ENCODE results near the gene TRAK2. TPM values are rescaled to one million over a fixed set of nuclear protein-coding genes. Genes with fewer than 3 reads are reported as not detected.
A peak's percentile ranks its signal among the peaks of the same experiment; 100 is the strongest.

TRAK2 gene
- total and polyA plus RNA-seq, 2 donors (not counting 1 experiment from before 2014, with no cell fraction given), result 73.2 to 81.1 TPM

- Histone ChIP-seq H3K4me1 (ENCODE audit: control insufficient read depth, extremely low read depth, insufficient read depth, low read length) (no peaks in the 10 kb centered on the region), H2AFZ (ENCODE audit: low read length) (peak overlapping the region; percentile 93), H3K4me3 (replicated peaks in 1 of 4; ENCODE audit: control extremely low read depth in 1 of 4, insufficient read depth in 1 of 4, low read depth in 3 of 4, low read length in 4 of 4) (peak overlapping the region; percentile 82 to 97 (median 90)), H3K9me3 (ENCODE audit: control insufficient read depth, insufficient read depth, low read depth, low read length) (no peaks in the 10 kb centered on the region), H3K27ac (ENCODE audit: insufficient read depth, low read length) (peak overlapping the region; percentile 78), H4K20me1 (ENCODE audit: control insufficient read depth, extremely low read depth, insufficient read depth, low read length) (no peaks in the 10 kb centered on the region), H3K36me3 (ENCODE audit: control insufficient read depth, insufficient read depth, low read length) (no peaks in the 10 kb centered on the region), H3K9ac (ENCODE audit: insufficient read depth, low read length) (peak overlapping the region; percentile 81), H3K79me2 (ENCODE audit: control insufficient read depth, insufficient read depth, low read length) (peaks cover 46% of the 10 kb centered on the region), H3K4me2 (ENCODE audit: extremely low read depth, insufficient read depth, low read length) (peak overlapping the region; percentile 87), H3K27me3 (ENCODE audit: control insufficient read depth, insufficient read depth, low read length) (no peaks in the 10 kb centered on the region)
- DNase-seq (ENCODE audit: low read depth in 2 of 2), result peak in 1 of 2 donors; percentile 57
- no peak for TF ChIP-seq EZH2 (IDR thresholded peaks at IDR 0.05; ENCODE audit: low read length, missing control alignments)
- TF ChIP-seq CTCF (conservative IDR thresholded peaks at IDR 0.05 in 1 of 2, IDR thresholded peaks at IDR 0.05 in 1 of 2; ENCODE audit: low read depth in 1 of 2, low read length in 2 of 2), result no peak
These were observed 335 bp downstream of the TRAK2 start for GRCh38 chr2:201450954-201451291.

GRCh38 chr2:201448701-201449100, 2.6 kb downstream of the TRAK2 start:
- Histone ChIP-seq H4K20me1 (ENCODE audit: control insufficient read depth, extremely low read depth, insufficient read depth, low read length) (no peaks in the 10 kb centered on the region), H3K27me3 (ENCODE audit: control insufficient read depth, insufficient read depth, low read length) (no peaks in the 10 kb centered on the region), H3K9ac (ENCODE audit: insufficient read depth, low read length) (no peak overlapping the region), H3K27ac (ENCODE audit: insufficient read depth, low read length) (no peak overlapping the region), H3K36me3 (ENCODE audit: control insufficient read depth, insufficient read depth, low read length) (no peaks in the 10 kb centered on the region), H3K4me2 (ENCODE audit: extremely low read depth, insufficient read depth, low read length) (peak overlapping the region; percentile 3), H3K4me3 (replicated peaks in 1 of 4; ENCODE audit: control extremely low read depth in 1 of 4, insufficient read depth in 1 of 4, low read depth in 3 of 4, low read length in 4 of 4) (no peak overlapping the region), H2AFZ (ENCODE audit: low read length) (no peak overlapping the region), H3K79me2 (ENCODE audit: control insufficient read depth, insufficient read depth, low read length) (peaks cover 57% of the 10 kb centered on the region), H3K4me1 (ENCODE audit: control insufficient read depth, extremely low read depth, insufficient read depth, low read length) (no peaks in the 10 kb centered on the region), H3K9me3 (ENCODE audit: control insufficient read depth, insufficient read depth, low read depth, low read length) (no peaks in the 10 kb centered on the region)
- TF ChIP-seq CTCF (conservative IDR thresholded peaks at IDR 0.05 in 1 of 2, IDR thresholded peaks at IDR 0.05 in 1 of 2; ENCODE audit: low read depth in 1 of 2, low read length in 2 of 2) (no peak), EZH2 (IDR thresholded peaks at IDR 0.05; ENCODE audit: low read length, missing control alignments) (no peak)
- DNase-seq (ENCODE audit: low read depth in 2 of 2), result no peak

- DNase-seq (ENCODE audit: low read depth in 2 of 2), result no peak
- H3K9ac ChIP-seq (ENCODE audit: insufficient read depth, low read length), result no peak overlapping the region
- no peaks in the 10 kb centered on the region for H3K27me3 ChIP-seq (ENCODE audit: control insufficient read depth, insufficient read depth, low read length)
- H3K4me1 ChIP-seq (ENCODE audit: control insufficient read depth, extremely low read depth, insufficient read depth, low read length), result no peaks in the 10 kb centered on the region
- no peaks in the 10 kb centered on the region for H3K9me3 ChIP-seq (ENCODE audit: control insufficient read depth, insufficient read depth, low read depth, low read length)
- H3K79me2 ChIP-seq (ENCODE audit: control insufficient read depth, insufficient read depth, low read length), result peaks cover 58% of the 10 kb centered on the region
- TF ChIP-seq CTCF (conservative IDR thresholded peaks at IDR 0.05 in 1 of 2, IDR thresholded peaks at IDR 0.05 in 1 of 2; ENCODE audit: low read depth in 1 of 2, low read length in 2 of 2), result no peak
- H2AFZ ChIP-seq (ENCODE audit: low read length), result no peak overlapping the region
- H3K27ac ChIP-seq (ENCODE audit: insufficient read depth, low read length), result no peak overlapping the region
- no peak overlapping the region for H3K4me2 ChIP-seq (ENCODE audit: extremely low read depth, insufficient read depth, low read length)
- H4K20me1 ChIP-seq (ENCODE audit: control insufficient read depth, extremely low read depth, insufficient read depth, low read length), result no peaks in the 10 kb centered on the region
- no peak overlapping the region for H3K4me3 ChIP-seq (replicated peaks in 1 of 4; ENCODE audit: control extremely low read depth in 1 of 4, insufficient read depth in 1 of 4, low read depth in 3 of 4, low read length in 4 of 4)
- H3K36me3 ChIP-seq (ENCODE audit: control insufficient read depth, insufficient read depth, low read length), result no peaks in the 10 kb centered on the region
These were observed 3.2 kb downstream of the TRAK2 start for GRCh38 chr2:201448061-201448460.

Measured in fibroblast of lung (primary cell).